Measurements from ENCODE around the gene GRM1. TPM values are rescaled to one million over a fixed set of nuclear protein-coding genes. Genes with fewer than 3 reads are reported as not detected.

GRM1 gene
- total and polyA plus RNA-seq, 2 of the 4 experiments (the other 2 are of a cell fraction) = not detected

DNA sequence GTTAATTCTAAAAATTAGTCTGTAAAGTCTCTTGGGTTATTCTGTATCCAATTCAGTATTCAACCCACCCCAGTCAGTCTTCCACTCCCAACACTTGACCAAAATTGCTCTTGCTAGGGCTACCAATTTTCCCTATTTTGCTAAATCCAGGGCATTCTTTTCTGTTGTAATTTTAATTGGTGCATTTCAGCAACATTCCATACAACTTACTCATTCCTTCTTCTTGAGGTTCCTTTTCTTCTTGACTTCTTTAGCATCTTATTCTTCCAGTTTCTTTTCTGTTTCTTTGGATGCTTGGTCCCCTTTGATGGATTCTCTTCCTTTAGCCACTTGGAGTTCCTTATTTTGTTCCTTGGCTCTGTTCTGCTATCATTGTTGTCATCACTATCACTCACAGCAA lies 11.2 kb upstream of the GRM1 start:
- no peak for ATAC-seq (ENCODE audit: low read depth)
- Histone ChIP-seq H3K4me3 (ENCODE audit: insufficient read depth, low read depth, low read length) (no peak overlapping the region), H3K79me1 (ENCODE audit: low read depth in 1 of 2, low read length in 2 of 2) (no peaks in the 10 kb centered on the region), H2BK15ac (ENCODE audit: low read depth, low read length) (no peak overlapping the region), H2BK20ac (ENCODE audit: low read depth, low read length) (no peak overlapping the region), H4K5ac (ENCODE audit: low read depth, low read length) (no peak overlapping the region), H3K4ac (ENCODE audit: low read depth, low read length) (no peak overlapping the region), H4K8ac (ENCODE audit: low read depth in 2 of 2, low read length in 2 of 2) (no peak overlapping the region), H3K4me1 (ENCODE audit: control insufficient read depth, insufficient read depth, low read length) (no peaks in the 10 kb centered on the region), H2AK5ac (ENCODE audit: low read depth, low read length) (no peak overlapping the region), H4K20me1 (ENCODE audit: insufficient read depth, low read length) (no peaks in the 10 kb centered on the region), H2BK120ac (ENCODE audit: low read depth, low read length) (no peak overlapping the region), H3K18ac (ENCODE audit: low read depth, low read length) (no peak overlapping the region), H3K23ac (ENCODE audit: low read depth, low read length) (no peak overlapping the region), H2BK5ac (ENCODE audit: low read depth, low read length, poor library complexity, severe bottlenecking) (no peak overlapping the region), H3K56ac (ENCODE audit: extremely low read depth, insufficient read depth, low read length) (no peak overlapping the region), H3K9ac (ENCODE audit: low read depth, low read length) (no peak overlapping the region), H3K14ac (replicated peaks; ENCODE audit: low read depth, low read length) (no peak overlapping the region), H3K27me3 (ENCODE audit: control insufficient read depth, insufficient read depth, low read length) (no peaks in the 10 kb centered on the region), H3K36me3 (ENCODE audit: control insufficient read depth, insufficient read depth, low read length) (no peaks in the 10 kb centered on the region), H3K9me3 (ENCODE audit: control insufficient read depth, insufficient read depth, low read length) (no peaks in the 10 kb centered on the region), H2AK9ac (replicated peaks; ENCODE audit: low read depth, low read length, poor library complexity) (no peak overlapping the region), H4K91ac (ENCODE audit: insufficient read depth, low read depth, low read length) (no peak overlapping the region), H3K27ac (ENCODE audit: insufficient read depth, low read length) (no peak overlapping the region), H3K4me2 (ENCODE audit: low read depth, low read length) (no peak overlapping the region), H3K9me1 (ENCODE audit: insufficient read depth, low read length) (no peaks in the 10 kb centered on the region), H2AFZ (replicated peaks; ENCODE audit: low read length, poor library complexity) (no peak overlapping the region)
- BruUV-seq (replicated peaks) = no TSS peak
- intact Hi-C loops (cut with micrococcal nuclease) (no loop called here), dilution Hi-C loops (cut with HindIII; ENCODE audit: low sequenced_read_pairs, unreplicated experiment) (no loop called here), in situ Hi-C loops (cut with MboI; ENCODE audit: low sequenced_read_pairs) (no loop called here)
- DNase-seq = no peak
- ChIA-PET CTCF (no interaction called here), POLR2A (ENCODE audit: unreplicated experiment) (no interaction called here)
- TF ChIP-seq MXI1 (IDR thresholded peaks at IDR 0.05; ENCODE audit: borderline replicate concordance, low read depth, low read length) (no peak), FOS (IDR thresholded peaks at IDR 0.05; ENCODE audit: low read depth, low read length) (no peak), CHD1 (IDR thresholded peaks at IDR 0.05; ENCODE audit: low read depth, low read length) (no peak), BHLHE40 (IDR thresholded peaks at IDR 0.05; ENCODE audit: low read depth, low read length) (no peak), POLR2A (IDR thresholded peaks at IDR 0.05; ENCODE audit: low read depth, low read length) (no peak), CEBPB (IDR thresholded peaks at IDR 0.05; ENCODE audit: low read depth, low read length) (no peak), RFX5 (IDR thresholded peaks at IDR 0.05; ENCODE audit: low read depth, low read length) (no peak), NFE2L2 (IDR thresholded peaks at IDR 0.05; ENCODE audit: low read depth, low read length) (no peak), MAFK (IDR thresholded peaks at IDR 0.05; ENCODE audit: low read depth, low read length) (no peak), MAZ (IDR thresholded peaks at IDR 0.05; ENCODE audit: borderline replicate concordance, low read depth, low read length) (no peak), RCOR1 (IDR thresholded peaks at IDR 0.05; ENCODE audit: insufficient replicate concordance, low read length) (no peak)
- TF ChIP-seq, protein P1, sequence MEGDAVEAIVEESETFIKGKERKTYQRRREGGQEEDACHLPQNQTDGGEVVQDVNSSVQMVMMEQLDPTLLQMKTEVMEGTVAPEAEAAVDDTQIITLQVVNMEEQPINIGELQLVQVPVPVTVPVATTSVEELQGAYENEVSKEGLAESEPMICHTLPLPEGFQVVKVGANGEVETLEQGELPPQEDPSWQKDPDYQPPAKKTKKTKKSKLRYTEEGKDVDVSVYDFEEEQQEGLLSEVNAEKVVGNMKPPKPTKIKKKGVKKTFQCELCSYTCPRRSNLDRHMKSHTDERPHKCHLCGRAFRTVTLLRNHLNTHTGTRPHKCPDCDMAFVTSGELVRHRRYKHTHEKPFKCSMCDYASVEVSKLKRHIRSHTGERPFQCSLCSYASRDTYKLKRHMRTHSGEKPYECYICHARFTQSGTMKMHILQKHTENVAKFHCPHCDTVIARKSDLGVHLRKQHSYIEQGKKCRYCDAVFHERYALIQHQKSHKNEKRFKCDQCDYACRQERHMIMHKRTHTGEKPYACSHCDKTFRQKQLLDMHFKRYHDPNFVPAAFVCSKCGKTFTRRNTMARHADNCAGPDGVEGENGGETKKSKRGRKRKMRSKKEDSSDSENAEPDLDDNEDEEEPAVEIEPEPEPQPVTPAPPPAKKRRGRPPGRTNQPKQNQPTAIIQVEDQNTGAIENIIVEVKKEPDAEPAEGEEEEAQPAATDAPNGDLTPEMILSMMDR (conservative IDR thresholded peaks at IDR 0.05; ENCODE audit: low read depth, low read length) = no peak
- TF ChIP-seq, protein P2, sequence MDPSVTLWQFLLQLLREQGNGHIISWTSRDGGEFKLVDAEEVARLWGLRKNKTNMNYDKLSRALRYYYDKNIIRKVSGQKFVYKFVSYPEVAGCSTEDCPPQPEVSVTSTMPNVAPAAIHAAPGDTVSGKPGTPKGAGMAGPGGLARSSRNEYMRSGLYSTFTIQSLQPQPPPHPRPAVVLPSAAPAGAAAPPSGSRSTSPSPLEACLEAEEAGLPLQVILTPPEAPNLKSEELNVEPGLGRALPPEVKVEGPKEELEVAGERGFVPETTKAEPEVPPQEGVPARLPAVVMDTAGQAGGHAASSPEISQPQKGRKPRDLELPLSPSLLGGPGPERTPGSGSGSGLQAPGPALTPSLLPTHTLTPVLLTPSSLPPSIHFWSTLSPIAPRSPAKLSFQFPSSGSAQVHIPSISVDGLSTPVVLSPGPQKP (IDR thresholded peaks at IDR 0.05; ENCODE audit: borderline replicate concordance, low read depth, low read length) = no peak
- TF ChIP-seq, protein P3, sequence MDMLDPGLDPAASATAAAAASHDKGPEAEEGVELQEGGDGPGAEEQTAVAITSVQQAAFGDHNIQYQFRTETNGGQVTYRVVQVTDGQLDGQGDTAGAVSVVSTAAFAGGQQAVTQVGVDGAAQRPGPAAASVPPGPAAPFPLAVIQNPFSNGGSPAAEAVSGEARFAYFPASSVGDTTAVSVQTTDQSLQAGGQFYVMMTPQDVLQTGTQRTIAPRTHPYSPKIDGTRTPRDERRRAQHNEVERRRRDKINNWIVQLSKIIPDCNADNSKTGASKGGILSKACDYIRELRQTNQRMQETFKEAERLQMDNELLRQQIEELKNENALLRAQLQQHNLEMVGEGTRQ (IDR thresholded peaks at IDR 0.05; ENCODE audit: low read depth, low read length) = no peak

Measured in IMR-90 (cell line).